K562 (cell line): ENCODE data around the gene TAF11L2. TPM values are rescaled to one million over a fixed set of nuclear protein-coding genes. Genes with fewer than 3 reads are reported as not detected.
"Not testable (repeated sequence)": the region's sequence is repeated elsewhere in the genome, so short reads cannot be mapped to it uniquely, and the experiment has no call there.

Experiments
- ATAC-seq: fragments of 200-7000 bp; cut with Tn5 transposase; 3 replicates; pipeline ENCODE4 v1.9.1; 2020; ENCODE audit warnings: moderate library complexity
- BruUV-seq: library from RNA; stranded (reverse); fragments of 400-500 nt; replicated peaks from 2 replicates; lab custom pipeline; 2021; lab: Mats Ljungman, UMichigan
- CTCF ChIA-PET: fragments of 300-600 bp; formaldehyde crosslinking; extraction: SDS; loops from one replicate; lab custom pipeline; 2021; ENCODE audit warnings: low intra/inter-chr PET ratio; lab: Yijun Ruan, JAX
- POLR2A ChIA-PET: fragments of 300-600, 350-650 bp; sonication (Branson Sonifier 250); formaldehyde crosslinking; extraction: SDS; loops from one replicate; lab custom pipeline; 2021; ENCODE audit warnings: antibody characterized with exemption, inconsistent platforms; lab: Yijun Ruan, JAX
- DNase-seq, 4 experiments: peaks; one replicate each; pipeline versions ENCODE4 v3.0.0 to v3.0.0-alpha.2; 2011 to 2018; ENCODE audit warnings: low spot score in 3 of 4, mixed read lengths in 3 of 4; ENCODE audit errors: extremely low read depth in 1 of 4
- FAIRE-seq: peaks from 2 replicates; lab custom pipeline; 2011; peaks lifted over from hg19 to GRCh38; lab: Jason Lieb, UNC
- H2AFZ ChIP-seq: 2 replicates; pipeline ENCODE4 v1.6.0; 2011; ENCODE audit warnings: low read depth, low read length, control low read depth, inconsistent platforms
- H3K27ac ChIP-seq: fragments of 200-600 bp; 3 replicates; pipeline ENCODE4 v1.8.0; 2011; ENCODE audit warnings: low read depth, mild to moderate bottlenecking, control low read depth, inconsistent platforms, low read length, moderate library complexity, mixed read lengths; ENCODE audit errors: extremely low read depth
- H3K27me3 ChIP-seq, 2 experiments: fragments of 300-600 bp in 1 of 2; 2 replicates in 1 of 2; 3 replicates in 1 of 2; pipeline versions ENCODE4 v1.6.0 to v1.8.0; 2011; ENCODE audit warnings: inconsistent platforms in 2 of 2, low read length in 2 of 2, mild to moderate bottlenecking in 1 of 2, mixed read lengths in 1 of 2, moderate library complexity in 1 of 2; ENCODE audit not compliant: control insufficient read depth in 2 of 2, insufficient read depth in 2 of 2
- H3K36me3 ChIP-seq: fragments of 300-600 bp; 3 replicates; pipeline ENCODE4 v1.8.0; 2011; ENCODE audit warnings: mild to moderate bottlenecking, low read length, inconsistent platforms; ENCODE audit not compliant: control insufficient read depth, insufficient read depth
- H3K4me1 ChIP-seq, 2 experiments: fragments of 200-600 bp in 1 of 2; replicated peaks in 1 of 2; 2 replicates in 1 of 2; 3 replicates in 1 of 2; pipeline versions ENCODE4 v1.5.1 to v1.8.0; 2011; ENCODE audit warnings: inconsistent platforms in 2 of 2, low read length in 2 of 2, mild to moderate bottlenecking in 1 of 2, mixed read lengths in 1 of 2, moderate library complexity in 1 of 2; ENCODE audit not compliant: control insufficient read depth in 2 of 2, insufficient read depth in 2 of 2
- H3K4me2 ChIP-seq: 2 replicates; pipeline ENCODE4 v1.6.1; 2011; ENCODE audit warnings: low read length, control low read depth, inconsistent platforms, mixed read lengths; ENCODE audit not compliant: insufficient read depth
- H3K4me3 ChIP-seq: fragments of 200-600 bp; sonication (generic), shearing (Covaris generic); 2 replicates; pipeline ENCODE4 v1.5.1; 2016; ENCODE audit warnings: control low read depth, inconsistent platforms
- H3K79me2 ChIP-seq: fragments of 200-600 bp; 3 replicates; pipeline ENCODE4 v1.8.0; 2011; ENCODE audit warnings: low read length, inconsistent platforms; ENCODE audit not compliant: control insufficient read depth, insufficient read depth
- H3K9ac ChIP-seq, 2 experiments: 2 replicates each; pipeline versions ENCODE4 v1.6.0 to v1.6.1; 2011; ENCODE audit warnings: low read depth in 2 of 2, low read length in 2 of 2, control low read depth in 1 of 2, inconsistent platforms in 1 of 2, mild to moderate bottlenecking in 1 of 2, mixed read lengths in 1 of 2; ENCODE audit not compliant: insufficient read depth in 1 of 2
- H3K9me1 ChIP-seq: one replicate; pipeline ENCODE4 v1.6.0; 2011; ENCODE audit warnings: inconsistent platforms, mild to moderate bottlenecking, low read length, moderate library complexity; ENCODE audit not compliant: control insufficient read depth, insufficient read depth
- H3K9me3 ChIP-seq: replicated peaks from 2 replicates; pipeline ENCODE4 v1.5.1; 2011; ENCODE audit warnings: low read depth, low read length, inconsistent platforms; ENCODE audit not compliant: control insufficient read depth, insufficient read depth
- H4K20me1 ChIP-seq: replicated peaks from 2 replicates; pipeline ENCODE4 v1.6.1; 2011; ENCODE audit warnings: low read length, inconsistent platforms, mixed read lengths; ENCODE audit not compliant: control insufficient read depth, insufficient read depth
- NELFE ChIP-seq: IDR thresholded peaks from 2 replicates; pipeline ENCODE4 v1.6.1; 2011; ENCODE audit warnings: mild to moderate bottlenecking; ENCODE audit not compliant: insufficient read depth, insufficient read length
- PHB2 ChIP-seq: fragments of 450-650 bp; IDR thresholded peaks from 2 replicates; pipeline ENCODE4 v1.6.1; 2017; ENCODE audit warnings: low read depth
- PURB ChIP-seq: sonication (generic); formaldehyde crosslinking; IDR thresholded peaks from 2 replicates; pipeline ENCODE4 v1.9.0; 2021; ENCODE audit warnings: low read depth, mild to moderate bottlenecking, missing genetic modification reagents
- ZNF146 ChIP-seq: IDR thresholded peaks from one replicate; pipeline ENCODE4 v1.6.1; 2018; ENCODE audit warnings: missing compliant biosample characterization; ENCODE audit not compliant: unreplicated experiment
- ZNF280B ChIP-seq: fragments of 250-450 bp; sonication (Bioruptor Pico); IDR thresholded peaks from 2 replicates; pipeline ENCODE4 v1.5.1; 2021; ENCODE audit warnings: mild to moderate bottlenecking
- ZNF384 ChIP-seq: IDR thresholded peaks from 2 replicates; pipeline ENCODE4 v1.6.1; 2012; ENCODE audit warnings: low read depth, low read length, improper control_type of control experiment
- WGBS: fragments of 100-300 bp; shearing (Covaris generic); methylation state at CpG from one replicate; pipeline ENCODE4 v1.1.6; 2016; ENCODE audit warnings: low coverage, mixed read lengths; ENCODE audit not compliant: insufficient coverage; ENCODE audit errors: missing lambda C conversion rate; 5-methylcytosine and 5-hydroxymethylcytosine counted together
- in situ Hi-C: fragments of 300-500 bp; cut with MboI; formaldehyde crosslinking; loops from 4 replicates; pipeline ENCODE4 v1.15.0; 2018; ENCODE audit warnings: inconsistent platforms, mixed read lengths
- intact Hi-C: fragments of 100-400 bp; cut with micrococcal nuclease; formaldehyde crosslinking; loops from 2 replicates; pipeline ENCODE4 v1.14.2; 2022
- polyA plus RNA-seq, 8 experiments: library from polyadenylated mRNA; depleted of rRNA in 4 of 8; stranded (reverse) in 5 of 8; unstranded in 3 of 8; fragments of >200 nt; fragmentation: Nextera tagmentation in 2 of 8; fragmentation: Illumina TruSeq in 1 of 8; extraction: Ambion mirVana in 2 of 8; extraction: Trizol in 1 of 8; gene quantifications; 2 replicates each; pipeline versions ENCODE4 v1.2.1 to v1.2.3, GENCODE V29; 2011 to 2014; ENCODE audit warnings: inconsistent platforms in 1 of 8, missing spikeins in 1 of 8
- total RNA-seq, 7 experiments: library from RNA; depleted of rRNA in 6 of 7; stranded (reverse); fragments of >200 nt in 6 of 7; fragmentation: Illumina TruSeq in 2 of 7; extraction: Trizol in 2 of 7; gene quantifications; 2 replicates each; pipeline versions ENCODE4 v1.2.1 to v1.2.3, GENCODE V29; 2011 to 2021; ENCODE audit warnings: low replicate concordance in 1 of 7

The TAF11L2 gene
- total and polyA plus RNA-seq, 9 of the 15 experiments (the other 6 are each of a cell fraction or from before 2014, with no cell fraction given) = not detected

DNA sequence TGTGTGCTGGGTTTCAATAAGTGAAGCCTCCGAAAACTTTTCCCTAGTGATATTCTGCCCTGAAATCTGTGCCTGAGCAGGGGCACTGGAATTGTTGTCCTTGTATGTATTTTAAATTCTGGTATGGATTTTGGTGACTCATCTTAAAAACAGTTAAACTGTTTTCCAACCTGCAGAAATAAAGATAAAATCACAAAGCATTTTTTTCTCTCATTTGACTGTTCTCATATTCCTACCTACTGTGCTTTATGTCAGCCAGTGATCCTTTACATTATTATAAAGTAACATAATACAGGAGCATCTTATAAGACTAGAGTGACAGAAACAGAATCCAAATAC, 10.9 kb upstream of the TAF11L2 start (continued):
- TF ChIP-seq PURB (CRISPR knock-in tag) (no peak), ZNF384 (no peak), NELFE (no peak), PHB2 (no peak)

GRCh38 chr5:17491257-17491656, 6.8 kb upstream of the TAF11L2 start:
- H3K36me3 ChIP-seq, H2AFZ ChIP-seq, H3K4me1 ChIP-seq, H3K27me3 ChIP-seq, DNase-seq, H3K4me3 ChIP-seq, H3K9ac ChIP-seq, CTCF ChIA-PET, H3K9me1 ChIP-seq, H3K9me3 ChIP-seq, H3K27ac ChIP-seq, POLR2A ChIA-PET, intact Hi-C loops, H4K20me1 ChIP-seq, H3K79me2 ChIP-seq, FAIRE-seq, BruUV-seq, H3K4me2 ChIP-seq, ATAC-seq: not testable (repeated sequence)
- 4% methylated on average over 16 of the region's 23 CpGs for WGBS
- in situ Hi-C loops = loop anchor here (25.0 kb wide), 1 partner anchor 821 kb away; no protein-coding TSS in a partner anchor

GRCh38 chr5:17492770-17493169, 5.3 kb upstream of the TAF11L2 start:
- no peak overlapping the region for H2AFZ ChIP-seq
- no TSS peak for BruUV-seq
- H4K20me1 ChIP-seq = no peaks in the 10 kb centered on the region
- H3K9ac ChIP-seq = no peak overlapping the region
- DNase-seq (no peak), FAIRE-seq (no peak), ATAC-seq (no peak)
- WGBS = 0% methylated on average over 3 of the region's 3 CpGs
- no peak overlapping the region for H3K4me2 ChIP-seq
- intact Hi-C loops (no loop called here), in situ Hi-C loops (loop anchor here (25.0 kb wide), 1 partner anchor 820 kb away; no protein-coding TSS in a partner anchor)
- ChIA-PET CTCF (no interaction called here), POLR2A (no interaction called here)
- no peak overlapping the region for H3K27ac ChIP-seq
- TF ChIP-seq ZNF146 (CRISPR knock-in tag) (peak; percentile 82), ZNF280B (CRISPR knock-in tag) (no peak)
- no peak overlapping the region for H3K4me3 ChIP-seq
- H3K9me3 ChIP-seq = no peaks in the 10 kb centered on the region
- no peaks in the 10 kb centered on the region for H3K4me1 ChIP-seq
- H3K36me3 ChIP-seq = no peaks in the 10 kb centered on the region
- no peaks in the 10 kb centered on the region for H3K9me1 ChIP-seq
- no peaks in the 10 kb centered on the region for H3K79me2 ChIP-seq
- H3K27me3 ChIP-seq = no peaks in the 10 kb centered on the region
